HG03469 (cell line): Measurements from ENCODE around the gene MYH11.
"Not testable (repeated sequence)": the region's sequence is repeated elsewhere in the genome, so short reads cannot be mapped to it uniquely, and the experiment has no call there.

Experiments used
- ATAC-seq: cut with Tn5 transposase; IDR thresholded peaks from one replicate; pipeline ENCODE4 v1.9.1; 2021; ENCODE audit warnings: mild to moderate bottlenecking, moderate library complexity, moderate number of reproducible peaks; ENCODE audit not compliant: unreplicated experiment

The MYH11 gene

GRCh38 chr16:15723808-15724207 lies 133.0 kb downstream of the MYH11 start:
- ATAC-seq: no peak

- no peak for ATAC-seq
Measured at GRCh38 chr16:15721018-15721417, 135.8 kb downstream of the MYH11 start.

- ATAC-seq: no peak
Measured at GRCh38 chr16:15716694-15717447, 140.0 kb downstream of the MYH11 start.

- no peak for ATAC-seq
Measured at GRCh38 chr16:15715221-15715620, 141.6 kb downstream of the MYH11 start.

GRCh38 chr16:15714393-15715172 lies 142.2 kb downstream of the MYH11 start:
- ATAC-seq: no peak

GRCh38 chr16:15708997-15709396 lies 147.8 kb downstream of the MYH11 start:
- ATAC-seq: no peak

GRCh38 chr16:15708096-15708495 lies 148.7 kb downstream of the MYH11 start:
- ATAC-seq: no peak

GRCh38 chr16:15707332-15707731 lies 149.5 kb downstream of the MYH11 start:
- ATAC-seq: no peak

GRCh38 chr16:15705064-15705565 lies 151.7 kb downstream of the MYH11 start:
- no peak for ATAC-seq

- no peak for ATAC-seq
Measured at GRCh38 chr16:15704545-15704987, 152.3 kb downstream of the MYH11 start.

- no peak for ATAC-seq
Measured at GRCh38 chr16:15703029-15703736, 153.6 kb downstream of the MYH11 start.

- ATAC-seq: no peak
Measured at GRCh38 chr16:15701975-15702970, 154.6 kb downstream of the MYH11 start.

GRCh38 chr16:15701367-15701766 lies 155.5 kb downstream of the MYH11 start:
- ATAC-seq: no peak

GRCh38 chr16:15699819-15700218 lies 157.0 kb downstream of the MYH11 start:
- ATAC-seq: no peak

GRCh38 chr16:15694499-15694898 lies 162.3 kb downstream of the MYH11 start:
- ATAC-seq: no peak

- not testable (repeated sequence) for ATAC-seq
Measured at GRCh38 chr16:15692508-15692907, 164.3 kb downstream of the MYH11 start.

- no peak for ATAC-seq
Measured at GRCh38 chr16:15691046-15691445, 165.8 kb downstream of the MYH11 start.

- no peak for ATAC-seq
Measured at GRCh38 chr16:15690296-15690695, 166.5 kb downstream of the MYH11 start.

GRCh38 chr16:15689290-15689689 lies 167.5 kb downstream of the MYH11 start:
- ATAC-seq: no peak

- ATAC-seq: no peak
Measured at GRCh38 chr16:15686287-15686686, 170.5 kb downstream of the MYH11 start.
